HG02938 (cell line): ENCODE measurements around the gene ADGRV1.

Experiments used
- ATAC-seq: cut with Tn5 transposase; IDR thresholded peaks from one replicate; pipeline ENCODE4 v1.9.1; 2021; ENCODE audit warnings: mild to moderate bottlenecking, moderate library complexity; ENCODE audit not compliant: unreplicated experiment

Gene ADGRV1

DNA sequence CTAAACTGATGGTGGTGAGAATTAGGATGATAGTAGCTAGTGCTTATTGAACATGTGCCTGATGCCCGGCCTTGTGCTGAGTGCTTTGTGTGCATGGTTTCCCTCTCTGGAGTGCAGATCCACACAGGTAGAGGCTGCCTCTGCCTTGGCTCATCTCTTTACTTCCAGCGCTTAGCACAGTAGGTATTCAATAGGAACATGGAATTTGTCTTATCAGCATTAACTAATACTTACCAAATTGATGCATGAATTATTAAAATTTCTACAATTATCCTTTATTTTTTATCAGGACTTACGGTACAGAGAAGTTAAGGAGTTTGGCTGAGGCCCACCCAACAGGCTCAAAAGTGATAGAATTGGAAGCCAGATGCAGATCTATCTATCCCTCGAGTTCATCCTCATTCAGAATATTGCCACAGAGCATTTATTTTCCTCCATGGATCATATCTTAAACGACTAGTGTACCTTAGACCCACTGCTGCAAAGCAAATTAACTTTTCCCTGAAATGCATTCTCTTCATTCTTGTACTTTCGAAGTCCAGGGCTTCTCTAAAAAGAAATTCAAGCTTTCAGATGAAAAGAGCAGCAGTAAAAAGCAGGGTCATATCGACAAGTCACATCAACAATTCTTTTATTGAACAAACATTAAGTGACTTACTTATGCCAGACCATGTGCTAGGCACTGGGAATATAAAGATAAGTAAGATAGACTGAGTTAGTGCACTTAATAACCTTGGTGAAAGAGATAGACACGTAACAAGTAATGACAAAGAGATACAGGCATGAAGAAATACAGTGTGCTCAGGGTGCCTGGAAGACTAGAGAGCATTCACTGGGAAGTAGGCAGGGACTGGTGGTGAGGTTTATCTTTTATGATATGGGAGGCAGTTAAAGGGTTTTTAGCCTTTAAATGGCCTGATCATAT lies 534.5 kb downstream of the ADGRV1 start:
- ATAC-seq: no peak

DNA sequence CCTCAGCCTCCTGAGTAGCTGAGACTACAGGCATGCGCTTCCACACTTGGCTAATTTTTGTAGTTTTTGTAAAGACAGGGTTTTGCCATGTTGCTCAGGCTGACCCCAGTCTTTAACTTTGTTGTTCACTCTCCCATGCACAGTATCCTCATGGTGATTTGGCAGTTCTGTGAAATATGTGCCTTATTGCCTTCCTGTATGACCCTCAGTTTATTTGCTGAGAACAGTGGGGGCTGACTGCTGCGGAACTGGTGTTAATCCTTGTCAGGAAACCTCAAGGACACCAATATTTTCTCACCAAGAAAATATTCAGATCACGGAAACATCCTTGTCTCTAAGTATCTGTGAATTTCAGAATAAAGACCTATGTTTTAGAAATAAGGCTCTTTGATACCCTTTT lies 536.7 kb downstream of the ADGRV1 start:
- no peak for ATAC-seq

DNA sequence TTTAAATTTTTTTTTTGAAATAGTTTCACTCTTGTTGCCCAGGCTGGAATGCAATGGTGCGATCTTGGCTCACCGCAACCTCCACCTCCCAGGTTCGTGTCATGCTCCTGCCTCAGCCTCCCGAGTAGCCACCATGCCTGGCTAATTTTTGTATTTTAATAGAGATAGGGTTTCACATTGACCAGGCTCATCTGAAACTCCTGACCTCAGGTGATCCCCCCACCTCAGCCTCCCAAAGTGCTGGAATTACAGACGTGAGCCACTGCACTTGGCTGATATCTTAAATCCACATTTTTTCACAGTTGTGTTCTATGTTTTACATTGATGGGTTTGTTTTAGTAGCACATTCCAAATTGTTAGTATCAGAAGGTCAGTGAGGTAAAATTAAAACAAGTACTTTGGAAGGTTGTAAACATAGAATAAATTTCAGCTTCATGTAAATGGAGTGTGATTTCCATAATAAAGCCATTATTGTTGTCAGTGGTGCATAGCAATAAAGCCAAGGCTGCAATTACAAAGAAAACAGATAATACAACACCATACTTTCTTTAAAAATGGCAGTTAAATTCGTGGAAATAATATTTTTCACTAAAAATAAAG lies 537.3 kb downstream of the ADGRV1 start:
- ATAC-seq: no peak

DNA sequence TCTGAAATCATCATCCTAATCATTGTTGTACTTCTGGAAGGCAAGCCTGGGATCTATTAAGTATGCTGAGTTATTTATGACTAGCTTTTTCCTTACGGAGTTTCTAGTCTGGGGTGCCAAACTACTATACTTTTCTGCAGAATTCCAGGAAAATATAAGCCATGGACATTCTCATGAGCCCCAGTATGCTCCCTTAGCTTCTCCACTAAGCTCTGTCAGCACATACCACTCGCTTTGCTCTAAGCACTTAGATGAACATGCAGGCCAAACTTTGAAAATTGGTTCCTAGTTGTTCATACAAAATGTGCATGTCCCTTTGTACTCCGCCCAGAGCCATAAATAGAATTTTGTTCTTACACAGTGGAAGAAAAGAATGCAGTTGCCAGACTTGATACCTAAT lies 539.9 kb downstream of the ADGRV1 start:
- no peak for ATAC-seq

DNA sequence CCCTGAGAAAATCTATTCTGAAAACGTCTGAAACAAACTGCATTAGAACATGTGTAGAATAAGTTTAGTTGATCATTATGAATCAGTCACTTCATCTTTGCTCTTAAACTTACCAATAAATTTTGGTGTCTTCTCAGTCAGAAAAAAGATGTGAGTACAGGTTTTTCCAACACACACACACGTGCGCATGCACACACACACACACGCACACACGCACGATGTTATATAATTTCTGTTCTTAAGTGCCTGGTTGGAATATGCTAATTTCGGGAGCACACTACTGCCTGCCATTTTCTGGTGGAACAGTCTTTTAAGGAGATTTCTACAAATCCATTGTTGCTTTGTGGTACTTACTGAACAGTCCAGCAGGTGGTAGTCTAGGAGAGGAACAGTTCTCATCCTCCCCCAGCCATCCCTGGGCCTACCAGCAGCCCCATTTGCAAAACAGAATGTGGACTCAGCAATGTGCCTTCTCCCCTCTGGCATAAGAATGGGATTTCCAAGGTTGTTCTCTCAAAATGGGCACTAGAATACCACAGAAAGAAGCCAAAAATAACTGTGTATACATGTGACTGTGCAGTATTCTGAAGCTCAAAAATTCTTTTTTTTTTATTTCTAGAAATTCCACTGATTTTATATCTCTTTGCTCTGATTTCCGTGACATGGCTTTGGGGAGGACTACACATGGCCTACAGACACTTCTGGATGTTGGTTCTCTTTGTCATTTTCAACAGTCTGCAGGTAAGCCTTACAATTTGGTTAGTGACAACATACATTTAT lies 543.2 kb downstream of the ADGRV1 start:
- ATAC-seq: peak; percentile 95

DNA sequence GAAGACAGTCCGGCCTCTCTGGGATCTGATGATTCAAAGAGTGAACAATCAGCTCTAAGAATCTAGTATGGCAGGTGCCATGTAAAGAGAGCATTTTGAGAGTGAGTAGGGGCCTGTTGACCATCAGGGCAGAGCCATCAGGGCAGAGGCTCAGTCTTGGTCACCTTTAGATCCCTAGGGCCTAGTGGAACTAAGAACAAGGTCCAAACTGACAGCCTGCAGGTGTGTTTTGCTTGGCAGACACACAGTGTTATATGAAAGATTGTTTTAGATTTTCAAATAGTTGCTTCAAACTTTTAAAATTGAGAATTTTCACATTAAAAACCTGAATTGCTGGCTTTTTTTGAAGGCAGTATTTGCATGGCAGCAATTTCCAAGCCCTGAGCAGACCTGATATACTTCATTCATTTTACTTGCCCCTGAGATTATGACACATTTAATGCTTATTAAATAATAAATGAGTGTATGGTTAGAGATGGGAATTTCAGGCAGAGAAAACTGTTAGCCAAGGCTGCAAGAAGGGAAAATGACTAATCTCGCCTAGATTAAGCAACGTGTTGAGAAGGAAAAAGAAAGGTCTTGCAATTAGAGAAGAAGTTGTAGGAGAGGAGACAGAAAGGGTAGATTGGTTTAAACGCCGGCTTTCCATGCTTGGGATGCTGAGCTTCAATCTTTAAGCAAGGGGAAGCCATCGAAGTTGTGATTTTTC lies 544.9 kb downstream of the ADGRV1 start:
- ATAC-seq: no peak

DNA sequence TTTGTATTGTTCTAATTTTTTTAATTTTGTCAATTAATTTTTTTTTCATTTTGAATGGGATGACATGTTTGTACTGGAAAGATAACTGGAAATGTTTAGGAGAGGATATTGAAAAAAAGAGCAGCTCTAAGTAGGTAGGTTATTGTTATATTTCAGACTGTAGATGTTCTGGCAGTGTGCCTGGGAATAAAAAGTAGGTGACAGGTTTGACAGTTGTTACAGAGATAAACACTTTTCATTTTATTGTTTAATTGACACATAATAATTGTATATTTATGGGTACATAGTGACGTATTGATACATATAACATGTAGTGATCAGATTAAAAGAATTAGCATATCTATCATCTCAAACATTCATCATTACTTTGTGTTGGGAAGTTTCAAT lies 545.5 kb downstream of the ADGRV1 start:
- no peak for ATAC-seq

DNA sequence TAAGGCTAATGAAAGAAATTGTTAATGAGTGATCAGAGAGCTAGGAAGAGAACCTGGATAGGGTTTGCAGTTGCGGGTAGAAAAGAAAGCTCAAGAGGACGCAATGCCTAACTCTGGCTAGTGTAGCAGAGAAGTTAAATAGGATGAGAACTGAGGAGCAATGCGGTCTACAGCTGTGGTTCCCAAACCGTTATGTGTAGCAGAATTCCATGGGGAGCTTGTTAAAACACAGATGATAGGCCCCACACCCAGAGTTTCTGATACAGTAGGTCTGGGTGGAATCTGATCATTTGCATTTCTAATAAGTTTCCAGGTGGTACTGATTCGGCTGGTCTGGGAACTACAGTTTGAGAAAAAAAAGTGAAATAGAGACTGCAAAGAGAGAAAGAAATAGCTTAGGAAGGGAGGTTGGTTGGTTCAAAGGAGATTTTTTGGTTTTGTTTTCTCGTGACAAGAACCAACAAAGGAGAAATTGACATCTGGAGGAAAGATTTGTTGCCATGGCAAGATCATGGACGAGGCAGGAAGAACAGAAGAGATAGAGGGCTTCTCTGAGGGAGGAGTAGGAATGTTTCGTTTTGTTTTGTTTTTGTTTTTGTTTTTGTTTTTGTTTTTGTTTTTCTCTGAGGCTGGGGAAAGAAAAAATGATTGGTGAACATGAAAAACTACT lies 548.4 kb downstream of the ADGRV1 start:
- no peak for ATAC-seq

DNA sequence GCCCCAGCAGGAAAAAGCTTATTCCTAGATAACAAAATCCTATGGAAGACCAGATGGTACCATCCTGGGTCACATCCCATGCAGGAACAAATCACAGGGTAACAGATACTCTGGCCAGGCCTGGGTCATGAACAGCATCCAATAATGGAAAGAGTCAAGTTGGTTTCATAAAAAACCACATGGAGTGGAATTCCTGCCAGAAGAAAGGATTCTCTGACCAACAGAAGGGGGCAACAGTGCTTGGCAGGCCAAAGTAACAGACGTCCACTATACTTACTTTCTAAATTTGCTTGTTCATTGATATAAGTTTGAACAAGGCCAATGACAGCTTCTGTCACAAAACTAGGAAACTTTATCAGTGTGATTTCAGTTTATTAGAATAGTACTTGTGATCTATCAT lies 551.0 kb downstream of the ADGRV1 start:
- no peak for ATAC-seq

DNA sequence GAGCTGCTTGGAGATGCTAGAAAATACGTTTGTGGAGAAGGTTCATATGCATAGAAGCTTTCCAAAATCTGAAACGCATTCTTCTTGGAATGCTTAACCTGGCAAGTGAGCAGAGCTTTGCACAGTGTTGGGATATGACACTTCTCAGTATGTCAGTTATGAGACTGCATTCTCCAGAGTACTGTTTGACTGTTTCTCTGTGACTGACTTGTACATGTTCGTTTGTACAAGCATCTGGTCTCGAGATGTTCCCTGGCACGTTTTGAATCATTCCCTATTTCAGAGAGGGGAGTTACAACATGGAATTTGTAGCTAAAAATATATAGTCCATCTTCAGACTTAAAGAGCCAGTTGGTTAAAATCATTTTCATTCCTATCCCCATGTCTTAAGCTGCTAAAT lies 552.1 kb downstream of the ADGRV1 start:
- ATAC-seq: no peak

DNA sequence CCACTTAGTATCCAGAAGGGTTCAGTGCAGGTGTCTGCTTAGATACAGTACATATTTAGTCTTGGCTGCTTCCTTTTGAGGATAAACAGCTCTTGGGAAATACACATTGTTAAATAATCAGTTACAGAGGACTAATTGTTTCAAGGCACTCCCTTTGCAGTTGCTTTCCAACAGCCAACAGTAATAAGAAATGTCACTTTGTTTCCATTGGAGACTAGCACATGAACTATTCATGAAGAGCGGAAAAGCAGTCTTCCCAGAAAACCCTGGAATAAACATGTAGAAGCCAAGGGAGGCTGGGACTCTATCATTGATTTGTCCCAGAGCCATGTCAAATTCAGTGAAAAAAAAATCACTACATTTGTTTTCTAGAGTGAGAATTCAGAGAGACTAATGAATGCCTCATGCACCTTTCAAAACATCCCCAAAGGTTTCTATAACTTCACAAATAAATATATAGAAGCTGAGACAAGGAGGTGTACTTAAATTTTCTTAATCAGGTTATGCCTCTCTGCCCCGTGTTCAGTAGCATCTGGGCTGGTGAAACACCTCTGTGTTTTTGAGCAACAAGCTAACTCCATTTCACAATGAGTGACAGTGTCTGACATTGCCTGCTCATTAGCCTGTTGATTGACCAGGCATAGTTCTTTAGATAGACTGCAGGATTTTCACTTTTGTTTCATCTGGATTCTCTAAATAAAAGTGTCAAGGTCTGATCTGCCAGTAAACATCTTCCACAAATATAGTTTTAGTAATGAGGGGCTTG lies 553.1 kb downstream of the ADGRV1 start:
- ATAC-seq: no peak

DNA sequence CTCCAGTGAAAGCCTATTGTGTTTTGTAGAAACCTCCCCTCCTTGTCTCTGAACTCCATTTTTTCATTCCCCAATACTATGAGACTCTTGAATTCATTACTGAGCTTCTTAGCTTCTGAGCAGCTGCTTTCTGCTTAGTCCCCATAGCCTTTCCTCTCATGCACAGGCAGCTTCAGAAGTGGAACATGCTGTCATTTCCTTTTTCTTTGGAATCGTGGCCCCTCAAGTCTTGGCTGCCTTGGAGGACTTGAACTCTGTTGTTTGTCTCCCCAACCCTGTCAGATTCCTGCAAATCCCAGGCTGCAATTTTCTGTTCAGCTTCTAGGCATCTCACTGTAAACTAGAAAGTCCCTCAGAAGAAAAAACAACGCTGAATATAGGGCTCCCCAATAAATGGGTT lies 556.1 kb downstream of the ADGRV1 start:
- no peak for ATAC-seq

DNA sequence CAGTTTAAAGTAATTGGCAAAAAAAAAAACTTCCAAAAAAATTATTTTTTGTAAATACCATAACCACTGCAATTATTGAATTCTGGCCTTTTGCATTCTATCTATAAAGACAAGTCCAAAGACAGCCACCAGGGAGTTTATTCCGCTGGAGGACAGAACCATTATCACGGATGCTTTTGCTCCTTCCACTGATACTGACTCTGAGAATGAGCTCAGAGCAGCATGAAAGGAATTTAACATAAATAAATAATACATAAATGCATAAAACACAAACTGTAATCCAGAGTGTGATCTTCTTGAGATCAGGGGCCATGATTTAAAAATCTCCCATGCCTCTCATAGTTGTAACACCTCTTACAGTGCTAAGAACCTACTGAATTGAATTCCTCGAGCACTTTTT lies 559.8 kb downstream of the ADGRV1 start:
- ATAC-seq: no peak

DNA sequence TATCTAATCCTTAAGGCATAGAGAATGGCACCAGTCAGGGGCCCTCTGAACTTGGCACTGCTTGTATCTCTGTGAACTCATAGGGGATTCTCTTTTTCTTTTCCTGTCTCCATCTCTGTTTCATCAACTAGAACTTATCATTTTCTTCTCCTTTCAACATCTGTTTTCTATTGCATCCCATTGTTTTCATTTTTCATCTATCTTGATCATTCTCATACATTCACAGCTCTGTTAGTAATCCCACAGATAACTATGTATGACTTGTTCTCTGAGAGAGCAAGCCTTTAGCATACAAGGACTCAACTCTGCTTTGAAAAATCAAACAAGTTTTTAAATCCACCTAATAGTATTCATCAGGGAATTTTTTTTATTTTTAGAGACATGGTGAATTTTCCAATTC lies 560.2 kb downstream of the ADGRV1 start:
- ATAC-seq: no peak

DNA sequence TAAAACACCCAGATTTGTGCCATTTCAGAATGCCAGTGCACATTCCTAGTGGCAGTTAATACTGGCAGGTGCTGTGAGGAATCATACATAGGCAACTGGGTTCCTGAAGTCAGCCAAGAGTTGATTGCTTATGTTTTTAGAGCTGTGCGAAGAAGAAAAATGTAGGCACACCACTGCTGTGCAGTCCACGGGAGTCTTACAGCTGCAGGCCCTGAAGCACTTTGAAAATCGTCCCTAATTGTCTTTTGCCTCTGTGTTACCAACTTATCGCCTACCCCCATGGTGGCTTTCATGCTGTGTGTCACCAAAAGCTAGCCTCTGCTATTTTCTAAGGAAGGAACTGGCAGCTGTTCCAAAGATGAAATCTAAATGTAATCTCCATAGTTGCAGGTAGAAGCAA lies 560.6 kb downstream of the ADGRV1 start:
- no peak for ATAC-seq

DNA sequence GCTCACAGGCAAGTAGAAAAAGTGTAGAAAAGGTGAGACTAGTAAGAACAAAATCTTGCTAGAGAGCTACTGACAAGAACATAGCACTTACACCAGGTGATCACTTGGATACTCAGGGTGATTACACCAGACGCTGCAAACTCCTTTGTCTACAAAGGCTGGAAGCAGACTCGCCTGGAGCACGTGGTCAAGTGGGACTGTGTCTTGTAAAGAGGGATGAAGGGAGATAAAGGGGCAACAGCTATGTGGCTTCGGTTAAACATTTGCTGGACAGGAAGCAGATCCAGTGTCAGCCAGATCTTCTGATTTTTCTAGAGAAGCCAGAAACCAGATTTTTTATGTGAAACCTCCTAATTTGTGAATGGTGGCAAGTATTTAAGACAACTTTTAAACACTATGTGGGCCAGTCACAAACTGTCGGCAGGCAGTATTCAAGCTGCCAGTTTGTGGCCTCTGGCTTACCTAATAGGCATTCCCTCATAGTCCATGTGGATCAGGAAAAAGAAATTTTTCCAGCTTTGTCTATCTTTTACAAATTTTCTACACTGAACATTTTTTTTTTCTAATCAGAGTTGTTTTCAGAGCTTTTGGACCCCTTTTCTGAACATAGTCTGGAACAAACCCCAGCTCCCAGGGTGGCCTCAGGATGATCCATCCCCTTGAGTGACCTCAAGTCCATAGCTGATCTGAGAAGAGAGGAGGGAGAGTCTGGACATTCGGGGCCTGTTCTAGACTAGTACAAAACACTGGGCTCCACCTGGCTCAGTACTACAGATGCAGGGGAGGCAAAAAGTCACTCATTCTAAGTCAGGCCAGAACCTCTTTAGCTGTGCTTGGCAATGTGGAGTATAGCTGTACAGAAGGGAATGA lies 561.6 kb downstream of the ADGRV1 start:
- no peak for ATAC-seq

DNA sequence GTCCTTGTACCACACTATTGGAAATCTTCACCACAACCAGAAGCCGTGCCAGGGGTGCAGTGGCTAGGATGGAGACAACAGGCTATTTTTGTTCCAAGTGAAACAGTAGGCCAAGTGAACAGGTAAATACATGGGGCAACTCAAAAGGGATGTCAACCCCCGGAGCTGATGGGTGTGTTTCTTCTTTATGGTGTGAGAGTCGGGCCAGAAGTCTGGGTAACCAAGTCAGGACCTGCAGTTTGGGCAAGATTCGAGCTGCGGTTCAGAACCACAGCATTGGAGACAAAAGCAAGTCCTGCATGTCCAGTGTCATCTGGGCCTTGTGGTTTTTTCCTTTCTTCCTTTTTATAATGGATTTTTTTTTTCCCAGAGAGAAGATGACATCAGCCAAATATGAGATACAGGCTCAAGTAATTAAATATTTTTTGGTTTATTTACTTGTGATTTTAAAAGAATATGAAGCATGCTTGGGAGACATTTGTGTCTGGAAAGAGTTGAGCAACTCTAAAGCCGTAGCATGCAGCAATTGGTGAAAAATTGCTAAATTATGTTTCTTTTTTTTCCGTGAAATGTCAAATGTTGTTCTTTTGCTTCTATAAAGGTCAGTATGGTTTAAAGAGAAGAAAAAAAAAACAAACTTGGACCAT lies 562.9 kb downstream of the ADGRV1 start:
- ATAC-seq: no peak

DNA sequence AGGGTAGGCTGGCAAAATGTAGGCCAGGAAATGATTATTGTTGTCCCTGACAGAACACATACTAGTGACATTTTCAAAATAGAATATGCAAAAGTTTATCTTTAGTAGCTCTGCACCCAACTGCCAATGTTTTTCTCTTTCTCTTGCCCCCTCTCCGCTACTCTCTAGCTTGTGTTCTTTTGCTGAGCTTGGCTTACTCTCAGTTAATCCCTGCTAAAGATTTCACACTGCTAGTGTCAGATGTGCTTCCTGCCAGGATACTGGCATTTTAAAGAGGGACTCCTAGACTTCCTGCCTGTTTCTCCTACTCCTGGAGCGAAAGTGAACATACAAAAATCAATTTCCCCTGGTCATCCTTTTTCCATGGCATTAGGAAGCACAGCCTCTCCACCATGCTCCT lies 564.1 kb downstream of the ADGRV1 start:
- ATAC-seq: no peak
